ENCODE measurements around the gene APOBEC3F.

DNA sequence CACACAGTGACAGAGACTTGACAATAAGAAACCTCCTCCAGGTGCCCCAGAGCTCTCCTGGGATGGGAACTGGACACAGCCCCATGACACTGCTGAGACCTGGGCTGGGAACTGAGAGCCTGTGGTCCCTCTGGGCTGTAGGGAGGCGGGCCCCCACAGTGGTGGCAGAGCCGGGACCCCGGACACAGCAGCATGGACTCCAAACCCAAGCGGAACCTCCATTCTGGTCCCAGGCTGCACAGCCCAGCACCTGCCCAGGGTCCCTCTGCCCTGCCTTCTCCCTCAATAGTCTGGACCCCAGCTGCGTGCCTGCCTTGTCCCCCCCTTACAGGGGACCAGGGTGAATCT, 48.0 kb downstream of the APOBEC3F start:
- TF ChIP-seq CTCF (conservative IDR thresholded peaks at IDR 0.05): no peak
- no peak for TF ChIP-seq ZFX (IDR thresholded peaks at IDR 0.05)

Measured in C4-2B (cell line).